ENCODE results near the gene CTSD.

The CTSD gene

GRCh38 chr11:1792461-1792860, 28.7 kb upstream of the CTSD start:
- peaks cover 9% of the 10 kb centered on the region for H3K27me3 ChIP-seq (ENCODE audit: insufficient read depth, low read length)
- no peak overlapping the region for H3K4me3 ChIP-seq (ENCODE audit: low read length)
- no peaks in the 10 kb centered on the region for H3K36me3 ChIP-seq (ENCODE audit: insufficient read depth, low read length)

GRCh38 chr11:1791912-1792311, 28.2 kb upstream of the CTSD start:
- Histone ChIP-seq H3K36me3 (ENCODE audit: insufficient read depth, low read length) (no peaks in the 10 kb centered on the region), H3K4me3 (ENCODE audit: low read length) (no peak overlapping the region), H3K9me3 (ENCODE audit: low read length) (no peaks in the 10 kb centered on the region), H2AFZ (ENCODE audit: low read depth, low read length) (no peak overlapping the region), H3K27me3 (ENCODE audit: insufficient read depth, low read length) (peaks cover 9% of the 10 kb centered on the region), H3K4me1 (ENCODE audit: insufficient read depth, low read length) (no peaks in the 10 kb centered on the region)

More at GRCh38 chr11:1792461-1792860, 28.7 kb upstream of the CTSD start:
- no peaks in the 10 kb centered on the region for H3K9me3 ChIP-seq (ENCODE audit: low read length)
- H2AFZ ChIP-seq (ENCODE audit: low read depth, low read length), result no peak overlapping the region
- H3K4me1 ChIP-seq (ENCODE audit: insufficient read depth, low read length), result no peaks in the 10 kb centered on the region

GRCh38 chr11:1786466-1786865, 22.7 kb upstream of the CTSD start:
- no peak overlapping the region for H3K4me3 ChIP-seq (ENCODE audit: low read length)
- no peaks in the 10 kb centered on the region for H3K9me3 ChIP-seq (ENCODE audit: low read length)
- H3K36me3 ChIP-seq (ENCODE audit: insufficient read depth, low read length), result no peaks in the 10 kb centered on the region
- peaks cover 24% of the 10 kb centered on the region for H3K27me3 ChIP-seq (ENCODE audit: insufficient read depth, low read length)
- no peak overlapping the region for H2AFZ ChIP-seq (ENCODE audit: low read depth, low read length)
- no peaks in the 10 kb centered on the region for H3K4me1 ChIP-seq (ENCODE audit: insufficient read depth, low read length)

GRCh38 chr11:1785749-1786413, 22.2 kb upstream of the CTSD start:
- Histone ChIP-seq H3K9me3 (ENCODE audit: low read length) (no peaks in the 10 kb centered on the region), H3K4me3 (ENCODE audit: low read length) (no peak overlapping the region), H3K27me3 (ENCODE audit: insufficient read depth, low read length) (peaks cover 29% of the 10 kb centered on the region), H3K36me3 (ENCODE audit: insufficient read depth, low read length) (no peaks in the 10 kb centered on the region), H3K4me1 (ENCODE audit: insufficient read depth, low read length) (no peaks in the 10 kb centered on the region), H2AFZ (ENCODE audit: low read depth, low read length) (no peak overlapping the region)

GRCh38 chr11:1784761-1785650, 21.3 kb upstream of the CTSD start:
- H3K9me3 ChIP-seq (ENCODE audit: low read length), result no peaks in the 10 kb centered on the region
- H3K36me3 ChIP-seq (ENCODE audit: insufficient read depth, low read length), result no peaks in the 10 kb centered on the region
- peaks cover 26% of the 10 kb centered on the region for H3K27me3 ChIP-seq (ENCODE audit: insufficient read depth, low read length)
- H3K4me1 ChIP-seq (ENCODE audit: insufficient read depth, low read length), result no peaks in the 10 kb centered on the region
- H2AFZ ChIP-seq (ENCODE audit: low read depth, low read length), result no peak overlapping the region
- no peak overlapping the region for H3K4me3 ChIP-seq (ENCODE audit: low read length)

GRCh38 chr11:1783725-1784529, 20.2 kb upstream of the CTSD start:
- Histone ChIP-seq H3K36me3 (ENCODE audit: insufficient read depth, low read length) (no peaks in the 10 kb centered on the region), H3K27me3 (ENCODE audit: insufficient read depth, low read length) (peaks cover 31% of the 10 kb centered on the region), H3K4me3 (ENCODE audit: low read length) (no peak overlapping the region), H3K9me3 (ENCODE audit: low read length) (no peaks in the 10 kb centered on the region), H2AFZ (ENCODE audit: low read depth, low read length) (no peak overlapping the region), H3K4me1 (ENCODE audit: insufficient read depth, low read length) (no peaks in the 10 kb centered on the region)

- no peak overlapping the region for H3K4me3 ChIP-seq (ENCODE audit: low read length)
- H3K9me3 ChIP-seq (ENCODE audit: low read length), result no peaks in the 10 kb centered on the region
- H3K4me1 ChIP-seq (ENCODE audit: insufficient read depth, low read length), result no peaks in the 10 kb centered on the region
- H3K36me3 ChIP-seq (ENCODE audit: insufficient read depth, low read length), result no peaks in the 10 kb centered on the region
- H2AFZ ChIP-seq (ENCODE audit: low read depth, low read length), result no peak overlapping the region
- peaks cover 31% of the 10 kb centered on the region for H3K27me3 ChIP-seq (ENCODE audit: insufficient read depth, low read length)
These were observed 19.4 kb upstream of the CTSD start for GRCh38 chr11:1782831-1783724.

GRCh38 chr11:1782031-1782590, 18.4 kb upstream of the CTSD start:
- Histone ChIP-seq H3K9me3 (ENCODE audit: low read length) (no peaks in the 10 kb centered on the region), H3K4me1 (ENCODE audit: insufficient read depth, low read length) (no peaks in the 10 kb centered on the region), H3K4me3 (ENCODE audit: low read length) (no peak overlapping the region), H3K27me3 (ENCODE audit: insufficient read depth, low read length) (peaks cover 31% of the 10 kb centered on the region), H3K36me3 (ENCODE audit: insufficient read depth, low read length) (no peaks in the 10 kb centered on the region), H2AFZ (ENCODE audit: low read depth, low read length) (no peak overlapping the region)

GRCh38 chr11:1781593-1781975, 17.9 kb upstream of the CTSD start:
- no peak overlapping the region for H2AFZ ChIP-seq (ENCODE audit: low read depth, low read length)
- H3K27me3 ChIP-seq (ENCODE audit: insufficient read depth, low read length), result peaks cover 31% of the 10 kb centered on the region
- no peaks in the 10 kb centered on the region for H3K4me1 ChIP-seq (ENCODE audit: insufficient read depth, low read length)
- H3K4me3 ChIP-seq (ENCODE audit: low read length), result no peak overlapping the region
- H3K36me3 ChIP-seq (ENCODE audit: insufficient read depth, low read length), result no peaks in the 10 kb centered on the region
- no peaks in the 10 kb centered on the region for H3K9me3 ChIP-seq (ENCODE audit: low read length)

- H3K4me3 ChIP-seq (ENCODE audit: low read length), result no peak overlapping the region
- H2AFZ ChIP-seq (ENCODE audit: low read depth, low read length), result no peak overlapping the region
- H3K9me3 ChIP-seq (ENCODE audit: low read length), result no peaks in the 10 kb centered on the region
- no peaks in the 10 kb centered on the region for H3K36me3 ChIP-seq (ENCODE audit: insufficient read depth, low read length)
- no peaks in the 10 kb centered on the region for H3K4me1 ChIP-seq (ENCODE audit: insufficient read depth, low read length)
- H3K27me3 ChIP-seq (ENCODE audit: insufficient read depth, low read length), result peaks cover 28% of the 10 kb centered on the region
These were observed 17.2 kb upstream of the CTSD start for GRCh38 chr11:1780700-1781592.

- Histone ChIP-seq H3K9me3 (ENCODE audit: low read length) (no peaks in the 10 kb centered on the region), H3K27me3 (ENCODE audit: insufficient read depth, low read length) (peaks cover 28% of the 10 kb centered on the region), H3K36me3 (ENCODE audit: insufficient read depth, low read length) (no peaks in the 10 kb centered on the region), H3K4me3 (ENCODE audit: low read length) (no peak overlapping the region), H3K4me1 (ENCODE audit: insufficient read depth, low read length) (no peaks in the 10 kb centered on the region), H2AFZ (ENCODE audit: low read depth, low read length) (no peak overlapping the region)
These were observed 16.3 kb upstream of the CTSD start for GRCh38 chr11:1779806-1780699.

Measured in neuron (in vitro differentiated cells).